ENCODE data around the gene TSKU.

The TSKU gene

DNA sequence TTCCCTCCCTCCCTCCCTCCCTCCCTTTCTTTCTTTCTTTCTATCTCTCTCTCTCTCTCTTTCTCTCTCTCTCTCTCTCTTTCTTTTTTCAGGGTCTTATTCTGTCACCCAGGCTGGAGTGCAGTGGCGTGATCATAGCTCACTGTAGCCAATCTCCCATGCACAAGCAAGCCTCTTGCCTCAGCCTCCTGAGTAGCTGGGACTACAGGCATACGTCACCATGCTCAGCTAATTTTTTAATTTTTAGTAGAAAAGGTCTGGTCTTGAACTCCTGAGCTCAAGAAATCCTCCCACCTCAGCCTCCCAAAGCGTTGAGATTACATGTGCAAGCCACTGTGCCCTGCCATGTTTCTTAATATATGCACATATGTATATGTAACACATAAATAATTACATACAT, 19.0 kb downstream of the TSKU start:
- no peaks in the 10 kb centered on the region for H3K79me2 ChIP-seq
- no peaks in the 10 kb centered on the region for H3K4me1 ChIP-seq
- no peak overlapping the region for H3K4me3 ChIP-seq (ENCODE audit: low read depth, low read length)
- no peak overlapping the region for H3K4me2 ChIP-seq (ENCODE audit: low read length)
- H2AFZ ChIP-seq = no peak overlapping the region
- H3K27me3 ChIP-seq (ENCODE audit: control insufficient read depth, insufficient read depth, low read length) = no peaks in the 10 kb centered on the region
- no peaks in the 10 kb centered on the region for H3K36me3 ChIP-seq (ENCODE audit: control insufficient read depth, insufficient read depth, low read length)
- no peaks in the 10 kb centered on the region for H3K9me3 ChIP-seq (ENCODE audit: control insufficient read depth, low read length)
- H3K27ac ChIP-seq = no peak overlapping the region
- no peak for TF ChIP-seq CTCF (IDR thresholded peaks at IDR 0.05)
- no peak overlapping the region for H3K9ac ChIP-seq

- Histone ChIP-seq H3K9me3 (ENCODE audit: control insufficient read depth, low read length) (no peaks in the 10 kb centered on the region), H3K9ac (no peak overlapping the region), H3K27ac (no peak overlapping the region), H3K36me3 (ENCODE audit: control insufficient read depth, insufficient read depth, low read length) (no peaks in the 10 kb centered on the region), H3K4me1 (no peaks in the 10 kb centered on the region), H3K4me2 (ENCODE audit: low read length) (no peak overlapping the region), H3K27me3 (ENCODE audit: control insufficient read depth, insufficient read depth, low read length) (no peaks in the 10 kb centered on the region), H3K79me2 (no peaks in the 10 kb centered on the region), H2AFZ (no peak overlapping the region), H3K4me3 (ENCODE audit: low read depth, low read length) (no peak overlapping the region)
- TF ChIP-seq CTCF (IDR thresholded peaks at IDR 0.05) = no peak
Observed at GRCh38 chr11:76802621-76803020, 19.5 kb downstream of the TSKU start.

DNA sequence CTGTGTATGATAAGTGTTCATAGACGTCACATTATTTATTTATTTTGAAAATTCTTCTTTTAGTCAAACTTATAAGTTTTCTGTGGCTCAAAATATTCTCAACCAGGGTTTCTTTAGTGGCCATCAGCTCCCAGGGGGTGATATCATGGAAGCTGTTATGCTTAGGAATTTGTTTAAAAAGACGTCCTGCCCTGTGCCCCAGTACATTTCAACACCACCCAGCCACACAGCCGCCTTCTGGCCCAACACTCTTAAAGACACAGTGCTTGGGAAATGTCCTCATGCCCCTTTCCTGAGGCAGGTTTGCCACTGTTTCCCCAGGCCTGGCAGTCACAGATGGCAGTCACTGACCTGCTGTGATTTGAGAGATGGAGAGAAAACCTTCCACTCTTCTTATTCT, 19.9 kb downstream of the TSKU start:
- Histone ChIP-seq H3K27me3 (ENCODE audit: control insufficient read depth, insufficient read depth, low read length) (no peaks in the 10 kb centered on the region), H2AFZ (no peak overlapping the region), H3K79me2 (no peaks in the 10 kb centered on the region), H3K4me3 (ENCODE audit: low read depth, low read length) (no peak overlapping the region), H3K36me3 (ENCODE audit: control insufficient read depth, insufficient read depth, low read length) (no peaks in the 10 kb centered on the region), H3K4me2 (ENCODE audit: low read length) (no peak overlapping the region), H3K27ac (no peak overlapping the region), H3K9ac (no peak overlapping the region), H3K4me1 (no peaks in the 10 kb centered on the region), H3K9me3 (ENCODE audit: control insufficient read depth, low read length) (no peaks in the 10 kb centered on the region)
- TF ChIP-seq CTCF (IDR thresholded peaks at IDR 0.05) = no peak

GRCh38 chr11:76803811-76804600, 20.9 kb downstream of the TSKU start:
- no peaks in the 10 kb centered on the region for H3K4me1 ChIP-seq

More at GRCh38 chr11:76803811-76804600, 20.9 kb downstream of the TSKU start:
- Histone ChIP-seq H3K9me3 (ENCODE audit: control insufficient read depth, low read length) (no peaks in the 10 kb centered on the region), H2AFZ (no peak overlapping the region), H3K27me3 (ENCODE audit: control insufficient read depth, insufficient read depth, low read length) (no peaks in the 10 kb centered on the region), H3K4me3 (ENCODE audit: low read depth, low read length) (no peak overlapping the region), H3K27ac (no peak overlapping the region), H3K4me2 (ENCODE audit: low read length) (no peak overlapping the region), H3K9ac (no peak overlapping the region), H3K36me3 (ENCODE audit: control insufficient read depth, insufficient read depth, low read length) (no peaks in the 10 kb centered on the region), H3K79me2 (no peaks in the 10 kb centered on the region)
- TF ChIP-seq CTCF (IDR thresholded peaks at IDR 0.05) = no peak
